ENCODE data around the gene COX4I1.

- TF ChIP-seq POLR2A (IDR thresholded peaks at IDR 0.05) (no peak), CTCF (IDR thresholded peaks at IDR 0.05) (no peak)
Measured at GRCh38 chr16:85785927-85786326, 13.6 kb upstream of the COX4I1 start.
